GM04503 (cell line): ENCODE results near the gene CYB5B.

Experiments used
- DNase-seq: peaks from one replicate; pipeline ENCODE4 v3.0.0-alpha.2; 2012; ENCODE audit warnings: low read depth

Gene CYB5B

DNA sequence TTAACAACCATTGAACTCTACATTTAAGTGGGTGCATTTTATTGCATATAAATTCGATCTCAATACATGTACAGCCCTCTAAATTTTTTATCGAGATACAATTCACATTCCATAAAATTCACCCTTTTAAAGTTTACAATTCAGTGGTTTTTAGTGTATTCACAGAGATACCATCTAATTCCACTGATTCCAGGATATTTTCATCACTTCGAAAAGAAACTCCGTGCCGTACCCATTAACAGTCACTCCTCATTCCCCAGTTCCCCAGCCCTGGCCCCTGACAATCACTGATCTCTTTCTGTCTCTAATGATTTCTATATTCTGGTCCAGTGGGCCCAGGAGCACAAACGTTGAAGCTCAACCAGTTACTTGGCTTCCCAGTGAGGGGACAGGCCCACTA is 61.4 kb downstream of the CYB5B start:
- DNase-seq = no peak

DNA sequence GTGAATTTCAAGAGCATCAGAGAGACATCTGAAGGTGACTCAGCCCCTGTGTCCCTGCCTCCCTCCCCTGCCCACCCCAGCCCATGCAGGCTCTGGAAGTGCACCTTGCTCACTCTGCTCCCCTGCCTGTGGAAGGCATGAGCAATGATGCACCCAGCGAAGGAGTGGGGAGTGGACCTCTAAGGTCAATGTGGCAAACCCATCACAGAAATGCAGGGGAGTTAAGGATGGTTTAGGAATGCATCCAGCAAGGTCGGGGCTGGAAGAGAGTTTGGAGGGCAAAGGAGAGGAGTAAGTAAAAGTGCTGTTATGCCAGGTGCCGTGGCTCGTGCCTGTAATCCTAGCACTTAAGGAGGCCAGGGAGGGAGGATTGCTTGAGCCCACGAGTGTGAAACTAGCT is 61.9 kb downstream of the CYB5B start:
- no peak for DNase-seq

- no peak for DNase-seq
Measured at GRCh38 chr16:69486724-69487123, 62.3 kb downstream of the CYB5B start.

DNA sequence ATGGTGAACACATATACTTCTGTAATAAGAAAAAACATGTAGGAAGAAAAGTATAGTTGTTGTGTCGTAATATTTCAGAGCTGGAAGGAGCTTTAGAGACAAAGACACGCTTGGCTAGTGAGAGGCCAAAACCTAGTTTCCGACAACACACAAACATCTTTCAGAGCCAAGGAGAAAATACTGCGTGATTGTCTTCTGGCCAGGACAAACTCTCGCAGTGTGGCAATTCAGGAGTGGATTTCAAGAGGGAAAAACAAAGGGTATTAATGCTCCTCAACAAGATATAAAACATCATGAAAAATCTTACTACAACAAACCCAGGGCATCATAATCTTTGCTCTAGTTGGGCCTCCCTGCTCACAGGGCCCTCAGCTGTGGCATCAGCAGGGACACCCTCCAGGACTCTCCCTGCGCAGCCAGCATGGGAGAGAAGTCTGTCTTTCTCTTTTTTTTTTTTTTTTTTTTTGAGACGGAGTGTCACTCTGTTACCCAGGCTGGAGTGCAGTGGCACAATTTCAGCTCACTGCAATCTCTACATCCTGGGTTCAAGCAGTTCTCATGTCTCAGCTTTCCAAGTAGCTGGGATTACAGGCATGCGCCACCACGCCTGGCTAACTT is 66.4 kb downstream of the CYB5B start:
- DNase-seq = no peak

GRCh38 chr16:69494991-69495392 is 70.6 kb downstream of the CYB5B start:
- no peak for DNase-seq

DNA sequence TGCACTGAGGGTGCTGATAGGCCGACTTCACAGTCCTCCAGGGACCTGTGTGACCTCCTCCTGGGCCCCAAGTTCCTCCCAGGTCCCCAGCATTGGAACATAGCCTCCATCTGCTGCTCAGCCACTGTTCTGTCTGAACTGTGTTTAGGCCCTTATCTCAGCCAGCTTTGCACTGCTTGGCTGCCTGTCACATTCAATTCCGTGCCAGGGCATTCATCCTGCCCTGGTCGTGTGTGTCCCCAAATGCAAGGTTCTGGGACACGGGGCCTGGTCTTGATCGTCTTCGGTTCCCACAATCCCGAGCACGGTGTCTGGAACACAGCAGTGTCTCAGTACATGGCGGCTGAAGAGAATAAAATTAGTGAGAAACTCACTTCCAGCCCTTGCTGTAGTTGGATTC is 71.4 kb downstream of the CYB5B start:
- DNase-seq = no peak

DNA sequence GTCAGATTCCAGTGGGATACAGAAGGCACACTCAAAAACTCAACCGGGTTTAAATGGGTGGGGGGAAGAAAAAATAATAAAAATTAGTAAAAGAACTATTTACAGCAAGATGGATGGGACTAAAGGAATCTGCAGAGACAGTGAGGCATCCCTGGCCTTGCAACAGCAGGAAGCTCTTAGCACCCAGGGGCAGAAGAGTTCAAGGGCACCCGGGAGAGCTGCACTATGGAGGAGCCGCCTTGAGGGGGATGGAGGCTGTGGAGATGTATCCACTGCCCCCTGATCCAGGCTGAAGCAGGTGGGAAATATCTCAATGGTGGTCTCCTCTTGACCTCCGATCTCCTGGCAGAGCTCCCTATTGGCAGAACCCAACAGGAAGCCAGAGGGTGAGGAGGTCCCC is 72.0 kb downstream of the CYB5B start:
- no peak for DNase-seq

DNA sequence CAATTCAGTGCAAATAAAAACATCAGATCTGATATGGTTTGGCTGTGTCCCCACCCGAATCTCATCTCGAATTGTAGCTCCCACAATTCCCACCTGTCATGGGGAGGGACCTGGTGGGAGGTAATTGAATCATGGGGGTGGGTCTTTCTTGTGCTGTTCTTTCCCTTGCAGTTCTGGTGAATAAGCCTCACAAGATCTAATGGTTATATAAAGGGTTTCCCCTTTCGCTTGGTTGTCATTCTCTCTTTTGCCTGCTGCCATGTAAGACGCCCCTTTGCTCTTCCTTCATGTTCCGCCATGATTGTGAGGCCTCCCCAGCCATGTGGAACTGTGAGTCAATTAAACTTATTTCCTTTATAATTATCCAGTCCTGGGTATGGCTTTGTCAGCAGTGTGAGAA is 72.5 kb downstream of the CYB5B start:
- no peak for DNase-seq

GRCh38 chr16:69497876-69498596 is 73.6 kb downstream of the CYB5B start:
- DNase-seq = no peak

GRCh38 chr16:69498926-69499325 is 74.5 kb downstream of the CYB5B start:
- DNase-seq = no peak

DNA sequence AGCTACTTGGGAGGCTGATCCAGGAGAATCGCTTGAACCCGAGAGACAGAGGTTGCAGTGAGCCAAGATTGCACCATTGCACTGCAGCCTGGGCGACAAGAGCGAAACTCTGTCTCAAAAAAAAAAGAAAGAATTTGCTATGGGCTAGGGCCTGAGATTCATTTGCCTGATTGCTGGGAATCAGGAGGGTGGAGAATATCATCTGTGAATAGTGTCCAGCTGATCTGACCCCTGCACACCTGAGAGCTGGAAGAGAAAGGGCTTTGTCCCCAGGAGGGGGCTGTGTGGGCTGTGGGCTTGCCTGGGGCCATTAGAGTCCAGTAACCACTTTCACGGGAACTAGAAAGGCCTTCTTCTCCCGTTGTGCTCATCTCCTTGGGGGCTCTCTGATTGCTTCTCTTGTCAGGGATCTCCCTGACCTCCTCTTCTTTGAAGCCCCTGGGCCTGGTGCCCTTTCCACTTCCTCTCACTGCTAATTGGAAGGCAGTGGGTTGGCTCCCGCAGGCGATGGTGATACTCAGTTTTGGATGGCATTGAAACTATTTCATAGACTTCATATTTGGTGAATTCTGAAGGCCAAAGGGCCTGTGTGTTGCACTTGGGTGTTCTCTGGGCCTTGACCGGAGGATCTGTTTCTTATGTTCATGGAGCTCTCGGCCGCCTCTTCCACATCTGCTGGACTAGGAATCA is 75.3 kb downstream of the CYB5B start:
- no peak for DNase-seq

- DNase-seq = no peak
Measured at GRCh38 chr16:69500496-69500895, 76.1 kb downstream of the CYB5B start.

DNA sequence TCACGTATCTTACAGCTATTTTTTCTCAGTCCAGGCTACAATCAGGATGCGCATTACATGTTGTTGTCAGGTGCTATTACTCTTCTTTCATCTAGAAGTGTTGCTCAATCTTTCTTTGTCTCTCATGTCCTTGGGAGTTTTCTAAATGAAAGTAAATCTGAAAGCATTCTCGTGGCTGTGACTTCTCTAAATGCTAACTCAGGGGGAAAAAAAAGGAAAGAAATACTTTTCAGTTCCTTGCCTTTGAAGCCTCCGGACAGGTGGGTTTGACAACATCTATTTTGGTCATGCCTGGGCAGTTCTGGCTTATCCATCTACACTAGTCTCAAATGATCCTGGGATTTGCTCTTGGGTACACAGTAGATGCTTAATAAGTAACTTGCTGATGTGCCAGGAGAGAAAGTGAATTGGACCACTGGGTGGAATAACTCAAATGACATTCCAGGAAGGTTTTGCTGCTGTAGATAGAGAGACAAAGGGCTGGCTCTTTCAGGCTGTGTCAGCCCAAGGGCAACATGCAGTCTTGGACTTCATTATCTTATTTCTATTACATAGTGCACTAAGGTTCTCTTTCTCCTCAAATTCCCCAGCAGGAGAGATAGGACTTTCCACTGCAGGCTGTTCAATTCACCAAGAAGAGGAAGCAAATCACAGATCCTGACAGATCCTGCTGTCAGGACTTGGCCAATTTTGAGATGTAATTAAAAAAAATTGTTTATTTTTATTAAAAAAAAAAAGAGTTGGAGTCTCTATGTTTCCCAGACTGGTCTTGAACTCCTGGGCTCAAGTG is 77.7 kb downstream of the CYB5B start:
- DNase-seq = no peak

DNA sequence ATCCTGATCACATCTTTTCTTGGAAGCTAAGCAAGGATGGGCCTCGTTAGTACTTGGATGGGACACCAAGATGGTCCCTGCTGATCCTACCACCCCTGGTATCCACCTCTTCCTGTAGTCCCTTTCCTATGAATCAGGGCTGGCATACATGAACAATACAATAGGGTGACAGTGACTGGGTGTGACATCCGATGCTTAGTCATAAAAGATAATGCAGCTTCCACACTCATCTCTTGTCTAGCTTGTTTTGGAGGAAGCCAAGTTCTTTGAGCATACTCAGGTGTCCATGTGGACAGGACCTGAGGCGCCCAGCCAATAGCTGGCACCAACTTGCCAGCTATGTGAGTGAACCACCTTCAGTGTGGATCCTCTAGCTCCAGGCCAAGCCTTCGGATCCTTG is 78.8 kb downstream of the CYB5B start:
- no peak for DNase-seq

DNA sequence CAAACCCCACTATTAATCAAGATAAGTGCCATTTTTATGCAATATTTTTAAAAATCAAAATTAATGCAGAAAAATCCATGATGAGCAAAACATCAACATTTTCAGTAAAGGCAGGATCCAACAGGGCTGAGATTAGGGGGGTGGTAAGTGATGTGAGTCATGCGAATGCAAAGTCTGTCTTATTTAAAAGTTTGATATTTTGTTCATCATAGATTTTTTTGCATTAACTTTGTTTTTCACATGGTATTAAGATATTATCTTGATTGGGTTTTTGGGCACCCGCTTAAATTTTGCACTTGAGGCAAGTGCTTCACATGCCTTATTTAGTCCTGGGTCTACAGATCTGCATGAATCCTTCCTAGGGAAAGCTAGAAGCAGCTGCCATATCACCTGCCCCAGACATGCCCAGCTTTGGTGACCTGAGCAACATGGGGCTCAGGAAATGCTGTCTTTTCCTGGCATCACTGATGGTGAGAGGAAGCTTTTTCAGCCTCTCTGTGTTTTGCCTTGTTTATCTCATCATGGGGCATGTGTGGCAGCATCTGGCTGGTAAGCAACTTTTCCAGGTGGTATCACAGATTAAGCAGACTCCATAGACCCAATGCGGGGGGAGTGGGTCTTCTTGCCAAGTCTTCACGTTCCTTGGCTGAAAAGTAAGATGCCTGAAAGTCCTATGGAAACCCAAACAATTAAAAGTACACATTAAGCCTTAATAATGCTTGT is 83.8 kb downstream of the CYB5B start:
- DNase-seq = no peak

- DNase-seq = no peak
Measured at GRCh38 chr16:69509125-69509524, 84.7 kb downstream of the CYB5B start.

GRCh38 chr16:69511651-69512050 is 87.2 kb downstream of the CYB5B start:
- DNase-seq = no peak

GRCh38 chr16:69513180-69513966 is 89.0 kb downstream of the CYB5B start:
- peak; percentile 91 for DNase-seq

GRCh38 chr16:69514356-69514755 is 89.9 kb downstream of the CYB5B start:
- no peak for DNase-seq
